ENCODE results near the gene ITPR1. TPM values are rescaled to one million over a fixed set of nuclear protein-coding genes. Genes with fewer than 3 reads are reported as not detected.

ITPR1 gene
- total and polyA plus RNA-seq, 10 of the 15 experiments (the other 5 are each of a cell fraction or from before 2014, with no cell fraction given): 12.2 to 239 (median 28.4) TPM

GRCh38 chr3:4748127-4748526 is 255.0 kb downstream of the ITPR1 start:
- Histone ChIP-seq H3K36me3 (ENCODE audit: control insufficient read depth in 2 of 2, insufficient read depth in 2 of 2, low read length in 1 of 2) (peaks cover 6% of the 10 kb centered on the region in 2 experiments; a peak in 3 of 4 replicates), H3K4me2 (ENCODE audit: control insufficient read depth, insufficient read depth) (no peak overlapping the region), H3K9me3 (replicated peaks; ENCODE audit: control insufficient read depth, insufficient read depth, low read length) (peaks cover 4% of the 10 kb centered on the region; the same call in 2 of the 3 replicates), H3K4me1 (ENCODE audit: control insufficient read depth, insufficient read depth, low read length) (peaks cover 43% of the 10 kb centered on the region), H3K79me2 (ENCODE audit: control insufficient read depth, insufficient read depth, low read length) (peaks cover 23% of the 10 kb centered on the region), H4K20me1 (ENCODE audit: control insufficient read depth, insufficient read depth) (no peaks in the 10 kb centered on the region), H3K27me3 (replicated peaks in 1 of 2; ENCODE audit: control insufficient read depth in 2 of 2, insufficient read depth in 2 of 2, low read length in 1 of 2) (no peaks in the 10 kb centered on the region), H3K4me3 (no peak overlapping the region), H3K27ac (ENCODE audit: control insufficient read depth, insufficient read depth) (no peak overlapping the region), H3K9ac (ENCODE audit: control insufficient read depth, insufficient read depth, low read length) (no peak overlapping the region), H2AFZ (ENCODE audit: control insufficient read depth, low read depth, low read length) (no peak overlapping the region)
- ChIA-PET CTCF (interaction anchor here (0.8 to 10.0 kb wide), 9 partner anchors 15 to 319 kb away, joined by 3 to 95 read pairs (median 7); no protein-coding TSS in a partner anchor), RAD21 (ENCODE audit: unreplicated experiment) (interaction anchor here (0.7 to 22.6 kb wide), 13 partner anchors 10 to 306 kb away, joined by 3 to 377 read pairs (median 7); partner anchors contain the start of gene BHLHE40), SMC1A (ENCODE audit: uncharacterized antibody, unreplicated experiment) (interaction anchor here (0.6 to 23.7 kb wide), 12 partner anchors 8 to 309 kb away, joined by 3 to 618 read pairs (median 6); partner anchors contain the start of gene BHLHE40), POLR2A (interaction anchor here (0.6 to 15.2 kb wide), 11 partner anchors 9 to 308 kb away, joined by 3 to 414 read pairs (median 7); partner anchors contain the start of gene BHLHE40)
- ATAC-seq (no peak), FAIRE-seq (no peak), DNase-seq (ENCODE audit: low read depth, low spot score) (no peak)
- 100% methylated on average over 1 of the region's 1 CpG for WGBS (ENCODE audit: insufficient coverage, insufficient replicate concordance, low lambda C conversion rate, missing lambda C conversion rate)
- BruUV-seq (replicated peaks): no TSS peak
- intact Hi-C loops (cut with micrococcal nuclease; ENCODE audit: unreplicated experiment) (loop anchor here (2.0 kb wide), 1 partner anchor 21 kb away; no protein-coding TSS in a partner anchor), in situ Hi-C loops (cut with MboI) (no loop called here)
- TF ChIP-seq CHD2 (IDR thresholded peaks at IDR 0.05; ENCODE audit: borderline replicate concordance, low read depth, low read length): no peak
- TF ChIP-seq TCF12 (IDR thresholded peaks at IDR 0.05; ENCODE audit: low read depth, low read length): no peak
- TF ChIP-seq ZBTB4 (CRISPR knock-in tag; IDR thresholded peaks at IDR 0.05): no peak
- TF ChIP-seq PAX8 (IDR thresholded peaks at IDR 0.05): no peak
- no peak for TF ChIP-seq EZH2 (IDR thresholded peaks at IDR 0.05; ENCODE audit: borderline replicate concordance, control insufficient read depth, low read depth, low read length)
- TF ChIP-seq ZNF384 (IDR thresholded peaks at IDR 0.05; ENCODE audit: borderline replicate concordance, low read depth, low read length): no peak
- no peak for TF ChIP-seq IRF4 (IDR thresholded peaks at IDR 0.05; ENCODE audit: low read depth, low read length)
- no peak for TF ChIP-seq RFX5 (IDR thresholded peaks at IDR 0.05; ENCODE audit: low read depth, low read length)
- no peak for TF ChIP-seq PKNOX1 (IDR thresholded peaks at IDR 0.05)
- TF ChIP-seq EP300 (IDR thresholded peaks at IDR 0.05; ENCODE audit: borderline replicate concordance in 1 of 2, control insufficient read depth in 1 of 2, low read depth in 2 of 2, low read length in 2 of 2): no peak

All from GM12878 (cell line).